ENCODE results near the gene LDB2.

- TF ChIP-seq POLR2A (IDR thresholded peaks at IDR 0.05) (no peak), CTCF (IDR thresholded peaks at IDR 0.05) (no peak)
Measured at GRCh38 chr4:16883806-16884205, 14.6 kb downstream of the LDB2 start.
